ENCODE measurements around the gene RALGPS1.
A peak's percentile ranks its signal among the peaks of the same experiment; 100 is the strongest.

RALGPS1 gene

GRCh38 chr9:127162046-127162863, 247.7 kb downstream of the RALGPS1 start:
- TF ChIP-seq REST (IDR thresholded peaks at IDR 0.05; ENCODE audit: insufficient replicate concordance, low read depth) (no peak), POLR2AphosphoS5 (IDR thresholded peaks at IDR 0.05; ENCODE audit: low read depth) (no peak), SPI1 (IDR thresholded peaks at IDR 0.05; ENCODE audit: borderline replicate concordance, low read depth) (no peak), CTCF (IDR thresholded peaks at IDR 0.05; ENCODE audit: insufficient read depth, low read length) (no peak), GABPA (IDR thresholded peaks at IDR 0.05; ENCODE audit: low read depth) (no peak)
- no peak overlapping the region for H3K27ac ChIP-seq (replicated peaks)
- H3K27me3 ChIP-seq (ENCODE audit: insufficient read depth, poor library complexity, severe bottlenecking), result no peaks in the 10 kb centered on the region
- DNase-seq (ENCODE audit: low read depth in 1 of 2, low spot score in 1 of 2), result peak in 1 of 2 experiments; percentile 31
- H3K4me3 ChIP-seq (replicated peaks; ENCODE audit: insufficient read depth, low read length), result no peak overlapping the region

GRCh38 chr9:127162864-127163365, 248.3 kb downstream of the RALGPS1 start:
- H3K4me3 ChIP-seq (replicated peaks; ENCODE audit: insufficient read depth, low read length), result no peak overlapping the region
- H3K27ac ChIP-seq (replicated peaks), result no peak overlapping the region
- TF ChIP-seq REST (IDR thresholded peaks at IDR 0.05; ENCODE audit: insufficient replicate concordance, low read depth) (no peak), GABPA (IDR thresholded peaks at IDR 0.05; ENCODE audit: low read depth) (no peak), CTCF (IDR thresholded peaks at IDR 0.05; ENCODE audit: insufficient read depth, low read length) (no peak), SPI1 (IDR thresholded peaks at IDR 0.05; ENCODE audit: borderline replicate concordance, low read depth) (no peak), POLR2AphosphoS5 (IDR thresholded peaks at IDR 0.05; ENCODE audit: low read depth) (no peak)
- DNase-seq (ENCODE audit: low read depth in 1 of 2, low spot score in 1 of 2), result no peak
- no peaks in the 10 kb centered on the region for H3K27me3 ChIP-seq (ENCODE audit: insufficient read depth, poor library complexity, severe bottlenecking)

- DNase-seq (ENCODE audit: low read depth in 1 of 2, low spot score in 1 of 2), result no peak
- H3K4me3 ChIP-seq (replicated peaks; ENCODE audit: insufficient read depth, low read length), result no peak overlapping the region
- TF ChIP-seq POLR2AphosphoS5 (IDR thresholded peaks at IDR 0.05; ENCODE audit: low read depth) (no peak), REST (IDR thresholded peaks at IDR 0.05; ENCODE audit: insufficient replicate concordance, low read depth) (no peak), GABPA (IDR thresholded peaks at IDR 0.05; ENCODE audit: low read depth) (no peak), SPI1 (IDR thresholded peaks at IDR 0.05; ENCODE audit: borderline replicate concordance, low read depth) (no peak), CTCF (IDR thresholded peaks at IDR 0.05; ENCODE audit: insufficient read depth, low read length) (no peak)
- H3K27ac ChIP-seq (replicated peaks), result no peak overlapping the region
- H3K27me3 ChIP-seq (ENCODE audit: insufficient read depth, poor library complexity, severe bottlenecking), result no peaks in the 10 kb centered on the region
These were observed 248.8 kb downstream of the RALGPS1 start for GRCh38 chr9:127163409-127163808.
